Middle frontal gyrus (tissue), 1 donor: ENCODE measurements around the gene ADAR.

Source experiments
- DNase-seq: peaks from one replicate; pipeline ENCODE4 v3.0.0-alpha.2; 2015; ENCODE audit warnings: low spot score; ENCODE audit errors: extremely low spot score

Gene ADAR

GRCh38 chr1:154533952-154534844 is 73.8 kb downstream of the ADAR start:
- DNase-seq = no peak
